Measurements from ENCODE around the gene GM2A.

DNA sequence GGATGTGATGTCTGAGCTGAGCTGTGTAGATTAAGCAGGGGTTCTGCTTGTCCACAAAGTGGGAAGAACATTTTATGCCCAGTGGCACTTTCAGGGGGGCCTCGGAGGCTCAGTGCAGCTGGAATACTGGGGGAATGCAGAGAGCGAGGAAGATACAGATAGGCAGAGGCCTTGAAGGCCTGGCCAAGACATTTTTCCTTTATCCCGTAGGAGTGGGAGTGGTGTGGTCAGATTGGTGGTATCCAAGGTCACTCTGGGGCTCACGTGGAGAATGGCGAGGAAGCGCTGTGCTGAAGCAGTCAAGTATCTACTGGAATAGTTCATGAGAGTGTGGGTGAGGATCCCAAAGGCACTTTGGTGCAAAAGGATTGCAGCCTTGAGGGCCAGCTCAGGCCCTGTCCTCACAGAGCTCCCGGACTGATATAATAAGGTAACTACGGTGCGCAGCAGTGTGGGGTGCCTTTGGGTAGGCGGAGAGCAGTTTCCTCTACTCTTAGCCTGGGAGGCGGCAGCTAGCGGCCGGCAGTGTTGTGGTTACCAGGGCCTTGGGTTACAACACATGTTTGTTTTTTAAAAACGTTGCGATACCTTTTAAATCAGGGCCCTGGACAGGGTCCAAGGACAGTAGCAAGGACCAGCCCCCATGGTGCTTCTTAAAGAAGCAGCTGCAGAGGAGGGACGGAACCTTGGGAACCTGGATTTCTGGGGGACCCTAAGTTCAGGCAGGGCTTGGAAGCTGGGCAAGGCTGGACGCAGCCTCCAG lies 18.3 kb upstream of the GM2A start:
- TF ChIP-seq, protein P1, sequence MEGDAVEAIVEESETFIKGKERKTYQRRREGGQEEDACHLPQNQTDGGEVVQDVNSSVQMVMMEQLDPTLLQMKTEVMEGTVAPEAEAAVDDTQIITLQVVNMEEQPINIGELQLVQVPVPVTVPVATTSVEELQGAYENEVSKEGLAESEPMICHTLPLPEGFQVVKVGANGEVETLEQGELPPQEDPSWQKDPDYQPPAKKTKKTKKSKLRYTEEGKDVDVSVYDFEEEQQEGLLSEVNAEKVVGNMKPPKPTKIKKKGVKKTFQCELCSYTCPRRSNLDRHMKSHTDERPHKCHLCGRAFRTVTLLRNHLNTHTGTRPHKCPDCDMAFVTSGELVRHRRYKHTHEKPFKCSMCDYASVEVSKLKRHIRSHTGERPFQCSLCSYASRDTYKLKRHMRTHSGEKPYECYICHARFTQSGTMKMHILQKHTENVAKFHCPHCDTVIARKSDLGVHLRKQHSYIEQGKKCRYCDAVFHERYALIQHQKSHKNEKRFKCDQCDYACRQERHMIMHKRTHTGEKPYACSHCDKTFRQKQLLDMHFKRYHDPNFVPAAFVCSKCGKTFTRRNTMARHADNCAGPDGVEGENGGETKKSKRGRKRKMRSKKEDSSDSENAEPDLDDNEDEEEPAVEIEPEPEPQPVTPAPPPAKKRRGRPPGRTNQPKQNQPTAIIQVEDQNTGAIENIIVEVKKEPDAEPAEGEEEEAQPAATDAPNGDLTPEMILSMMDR (IDR thresholded peaks at IDR 0.05; ENCODE audit: low read depth, low read length, poor library complexity, severe bottlenecking) = no peak
- no peak for TF ChIP-seq EZH2phosphoT487 (IDR thresholded peaks at IDR 0.05; ENCODE audit: borderline replicate concordance, low read length)

Data from DOHH2 (cell line).